HFFc6 (cell line): ENCODE data around the gene VSTM2B. TPM values are rescaled to one million over a fixed set of nuclear protein-coding genes. Genes with fewer than 3 reads are reported as not detected.

Source experiments
- DNase-seq: peaks from one replicate; pipeline ENCODE4 v3.0.0-alpha.2; 2018
- H3K27ac Mint-ChIP-seq: 2 replicates; pipeline ENCODE4 v1.8.0; 2020; ENCODE audit warnings: mild to moderate bottlenecking, mixed read lengths
- H3K27me3 Mint-ChIP-seq: 2 replicates; pipeline ENCODE4 v1.8.0; 2021; ENCODE audit warnings: mild to moderate bottlenecking, moderate library complexity, mixed read lengths; ENCODE audit not compliant: insufficient read depth
- H3K36me3 Mint-ChIP-seq: 2 replicates; pipeline ENCODE4 v1.8.0; 2021; ENCODE audit warnings: low read depth, mixed read lengths
- H3K4me1 Mint-ChIP-seq: 2 replicates; pipeline ENCODE4 v1.8.0; 2020; ENCODE audit warnings: low read depth, mixed read lengths
- H3K4me3 Mint-ChIP-seq: 2 replicates; pipeline ENCODE4 v1.8.0; 2020; ENCODE audit warnings: mild to moderate bottlenecking, moderate library complexity, mixed read lengths
- H3K9me3 Mint-ChIP-seq: 2 replicates; pipeline ENCODE4 v1.8.0; 2020; ENCODE audit warnings: mild to moderate bottlenecking, mixed read lengths
- CTCF ChIP-seq: fragments of 200-600 bp; sonication (generic); IDR thresholded peaks from 2 replicates; pipeline ENCODE4 v1.5.0; 2021; ENCODE audit warnings: antibody characterized with exemption, mild to moderate bottlenecking
- total RNA-seq, 6 experiments: library from RNA; stranded (reverse); fragmentation: NEBNext Ultra II Directional; extraction: Animal tissue kit (Norgen Biotek cat#: 25700); gene quantifications; 2 replicates in 1 of 6; 3 replicates in 5 of 6; pipeline ENCODE4 v1.2.3, GENCODE V29; 2021

VSTM2B gene
- total RNA-seq, 6 experiments from 2014 or later = not detected

GRCh38 chr19:29529646-29530539 lies 4.1 kb downstream of the VSTM2B start:
- DNase-seq = no peak
- Mint-ChIP-seq H3K36me3 (no peaks in the 10 kb centered on the region), H3K4me1 (no peaks in the 10 kb centered on the region), H3K9me3 (no peaks in the 10 kb centered on the region), H3K27ac (no peak overlapping the region), H3K4me3 (no peak overlapping the region), H3K27me3 (peaks cover 30% of the 10 kb centered on the region)
- no peak for TF ChIP-seq CTCF

GRCh38 chr19:29530540-29531457 lies 5.0 kb downstream of the VSTM2B start:
- no peaks in the 10 kb centered on the region for H3K4me1 Mint-ChIP-seq
- no peak overlapping the region for H3K4me3 Mint-ChIP-seq
- no peak overlapping the region for H3K27ac Mint-ChIP-seq
- H3K36me3 Mint-ChIP-seq = no peaks in the 10 kb centered on the region
- peaks cover 29% of the 10 kb centered on the region for H3K27me3 Mint-ChIP-seq
- H3K9me3 Mint-ChIP-seq = no peaks in the 10 kb centered on the region
- no peak for TF ChIP-seq CTCF
- DNase-seq = no peak

GRCh38 chr19:29531458-29532025 lies 5.7 kb downstream of the VSTM2B start:
- no peak for DNase-seq
- H3K4me1 Mint-ChIP-seq = no peaks in the 10 kb centered on the region
- peaks cover 27% of the 10 kb centered on the region for H3K27me3 Mint-ChIP-seq
- TF ChIP-seq CTCF = no peak
- H3K4me3 Mint-ChIP-seq = no peak overlapping the region
- H3K36me3 Mint-ChIP-seq = no peaks in the 10 kb centered on the region
- H3K9me3 Mint-ChIP-seq = no peaks in the 10 kb centered on the region
- no peak overlapping the region for H3K27ac Mint-ChIP-seq

GRCh38 chr19:29532097-29532496 lies 6.3 kb downstream of the VSTM2B start:
- Mint-ChIP-seq H3K4me3 (no peak overlapping the region), H3K27ac (no peak overlapping the region), H3K4me1 (no peaks in the 10 kb centered on the region), H3K9me3 (no peaks in the 10 kb centered on the region), H3K36me3 (no peaks in the 10 kb centered on the region), H3K27me3 (peaks cover 27% of the 10 kb centered on the region)
- no peak for DNase-seq
- TF ChIP-seq CTCF = no peak

GRCh38 chr19:29532956-29533355 lies 7.2 kb downstream of the VSTM2B start:
- Mint-ChIP-seq H3K9me3 (no peaks in the 10 kb centered on the region), H3K36me3 (no peaks in the 10 kb centered on the region), H3K27ac (no peak overlapping the region), H3K4me1 (no peaks in the 10 kb centered on the region), H3K27me3 (peaks cover 23% of the 10 kb centered on the region), H3K4me3 (no peak overlapping the region)
- no peak for DNase-seq
- TF ChIP-seq CTCF = no peak
